Activated CD8-positive, alpha-beta memory T cell treated with anti-CD3 and anti-CD28 coated beads, Interleukin-2, amount 50 U/mL, for 1 hour (primary cell): ENCODE data around the gene ZNF516.

Source experiments
- DNase-seq: peaks from one replicate; pipeline ENCODE4 v3.0.0-alpha.2; 2020; ENCODE audit errors: extremely low read depth

The ZNF516 gene

GRCh38 chr18:76343938-76344569 lies 151.0 kb downstream of the ZNF516 start:
- no peak for DNase-seq

- DNase-seq: no peak
Observed at GRCh38 chr18:76340410-76340809, 154.6 kb downstream of the ZNF516 start.

- no peak for DNase-seq
Observed at GRCh38 chr18:76339246-76339620, 155.8 kb downstream of the ZNF516 start.

- DNase-seq: no peak
Observed at GRCh38 chr18:76338619-76339245, 156.3 kb downstream of the ZNF516 start.

- no peak for DNase-seq
Observed at GRCh38 chr18:76338088-76338487, 157.0 kb downstream of the ZNF516 start.

- no peak for DNase-seq
Observed at GRCh38 chr18:76335859-76336640, 159.0 kb downstream of the ZNF516 start.

GRCh38 chr18:76328140-76328539 lies 166.9 kb downstream of the ZNF516 start:
- no peak for DNase-seq

GRCh38 chr18:76323891-76324290 lies 171.2 kb downstream of the ZNF516 start:
- DNase-seq: no peak

- DNase-seq: no peak
Observed at GRCh38 chr18:76322686-76323085, 172.4 kb downstream of the ZNF516 start.

- no peak for DNase-seq
Observed at GRCh38 chr18:76319366-76319765, 175.7 kb downstream of the ZNF516 start.

GRCh38 chr18:76318607-76319006 lies 176.4 kb downstream of the ZNF516 start:
- no peak for DNase-seq

- no peak for DNase-seq
Observed at GRCh38 chr18:76317136-76317535, 177.9 kb downstream of the ZNF516 start.

- DNase-seq: no peak
Observed at GRCh38 chr18:76315722-76316230, 179.3 kb downstream of the ZNF516 start.

- no peak for DNase-seq
Observed at GRCh38 chr18:76314496-76314895, 180.5 kb downstream of the ZNF516 start.

- no peak for DNase-seq
Observed at GRCh38 chr18:76314015-76314414, 181.0 kb downstream of the ZNF516 start.
